Colonic mucosa (tissue), 4 donors: Measurements from ENCODE around the gene AKNA. TPM values are rescaled to one million over a fixed set of nuclear protein-coding genes. Genes with fewer than 3 reads are reported as not detected.
A peak's percentile ranks its signal among the peaks of the same experiment; 100 is the strongest.

Experiments used
- DNase-seq: peaks from one replicate; pipeline ENCODE4 v3.0.0-alpha.2; 2020
- H3K27ac ChIP-seq: fragments of 200-600 bp; one replicate; pipeline ENCODE4 v1.8.0; 2021
- H3K27me3 ChIP-seq: fragments of 200-600 bp; one replicate; pipeline ENCODE4 v1.8.0; 2021
- H3K36me3 ChIP-seq: fragments of 200-600 bp; one replicate; pipeline ENCODE4 v1.8.0; 2021
- H3K4me1 ChIP-seq: fragments of 200-600 bp; one replicate; pipeline ENCODE4 v1.8.0; 2021; ENCODE audit warnings: mild to moderate bottlenecking
- H3K4me3 ChIP-seq: fragments of 200-600 bp; one replicate; pipeline ENCODE4 v1.8.0; 2021
- H3K9ac ChIP-seq, 2 donors: one replicate each; pipeline ENCODE4 v1.7.0; 2013; ENCODE audit warnings: control low read depth in 2 of 2, low read depth in 2 of 2, low read length in 2 of 2
- H3K9me3 ChIP-seq: fragments of 200-600 bp; one replicate; pipeline ENCODE4 v1.8.0; 2021
- intact Hi-C: fragments of 100-400 bp; cut with DNase I; formaldehyde crosslinking; loops from one replicate; pipeline ENCODE4 v1.14.1; 2022
- total RNA-seq, 2 donors: library from RNA; stranded (reverse); fragmentation: NEBNext Ultra II Directional in 1 of 2; extraction: Animal tissue kit (Norgen Biotek cat#: 25700) in 1 of 2; gene quantifications; one replicate each; pipeline ENCODE4 v1.2.1, GENCODE V29; 2021
- TF ChIP-seq, protein P1 (sequence below): fragments of 200-600 bp; IDR thresholded peaks from one replicate; pipeline ENCODE4 v1.8.0; 2022; ENCODE audit warnings: antibody characterized with exemption, mild to moderate bottlenecking
- donor health status: healthy.
- donor health status: DM: no; HTN: no; CAD: no.
- donor health status: DM: no; HTN: no; CAD: no.

The AKNA gene
- total RNA-seq, 2 donors from 2014 or later = 26.9 to 44.9 TPM

DNA sequence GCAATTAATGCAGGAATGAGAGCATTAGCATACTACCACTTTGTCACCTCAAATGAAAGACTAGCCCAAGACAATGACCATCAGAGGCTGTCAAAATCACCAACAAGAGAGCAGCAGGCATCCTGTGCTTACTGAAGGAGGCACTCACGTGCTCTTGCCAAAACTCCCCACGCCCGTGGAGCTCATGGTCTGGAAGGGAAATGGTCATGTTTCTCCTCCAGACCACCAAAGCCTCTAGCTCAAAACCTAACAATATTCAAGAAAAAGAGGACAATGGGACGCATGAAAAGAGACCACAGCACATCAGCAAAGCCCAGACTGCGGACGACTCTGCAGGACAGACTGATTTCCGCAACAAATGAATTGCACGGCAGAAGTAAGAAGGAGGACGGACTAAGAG lies 12.8 kb downstream of the AKNA start:
- H3K27me3 ChIP-seq = no peaks in the 10 kb centered on the region
- peak overlapping the region; percentile 20 for H3K27ac ChIP-seq
- H3K36me3 ChIP-seq = peaks cover 10% of the 10 kb centered on the region
- no peak for DNase-seq
- no peak overlapping the region for H3K4me3 ChIP-seq
- intact Hi-C loops = no loop called here
- H3K4me1 ChIP-seq = no peaks in the 10 kb centered on the region
- H3K9ac ChIP-seq = no peak overlapping the region
- TF ChIP-seq, protein P1, sequence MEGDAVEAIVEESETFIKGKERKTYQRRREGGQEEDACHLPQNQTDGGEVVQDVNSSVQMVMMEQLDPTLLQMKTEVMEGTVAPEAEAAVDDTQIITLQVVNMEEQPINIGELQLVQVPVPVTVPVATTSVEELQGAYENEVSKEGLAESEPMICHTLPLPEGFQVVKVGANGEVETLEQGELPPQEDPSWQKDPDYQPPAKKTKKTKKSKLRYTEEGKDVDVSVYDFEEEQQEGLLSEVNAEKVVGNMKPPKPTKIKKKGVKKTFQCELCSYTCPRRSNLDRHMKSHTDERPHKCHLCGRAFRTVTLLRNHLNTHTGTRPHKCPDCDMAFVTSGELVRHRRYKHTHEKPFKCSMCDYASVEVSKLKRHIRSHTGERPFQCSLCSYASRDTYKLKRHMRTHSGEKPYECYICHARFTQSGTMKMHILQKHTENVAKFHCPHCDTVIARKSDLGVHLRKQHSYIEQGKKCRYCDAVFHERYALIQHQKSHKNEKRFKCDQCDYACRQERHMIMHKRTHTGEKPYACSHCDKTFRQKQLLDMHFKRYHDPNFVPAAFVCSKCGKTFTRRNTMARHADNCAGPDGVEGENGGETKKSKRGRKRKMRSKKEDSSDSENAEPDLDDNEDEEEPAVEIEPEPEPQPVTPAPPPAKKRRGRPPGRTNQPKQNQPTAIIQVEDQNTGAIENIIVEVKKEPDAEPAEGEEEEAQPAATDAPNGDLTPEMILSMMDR = no peak
- H3K9me3 ChIP-seq = no peaks in the 10 kb centered on the region

DNA sequence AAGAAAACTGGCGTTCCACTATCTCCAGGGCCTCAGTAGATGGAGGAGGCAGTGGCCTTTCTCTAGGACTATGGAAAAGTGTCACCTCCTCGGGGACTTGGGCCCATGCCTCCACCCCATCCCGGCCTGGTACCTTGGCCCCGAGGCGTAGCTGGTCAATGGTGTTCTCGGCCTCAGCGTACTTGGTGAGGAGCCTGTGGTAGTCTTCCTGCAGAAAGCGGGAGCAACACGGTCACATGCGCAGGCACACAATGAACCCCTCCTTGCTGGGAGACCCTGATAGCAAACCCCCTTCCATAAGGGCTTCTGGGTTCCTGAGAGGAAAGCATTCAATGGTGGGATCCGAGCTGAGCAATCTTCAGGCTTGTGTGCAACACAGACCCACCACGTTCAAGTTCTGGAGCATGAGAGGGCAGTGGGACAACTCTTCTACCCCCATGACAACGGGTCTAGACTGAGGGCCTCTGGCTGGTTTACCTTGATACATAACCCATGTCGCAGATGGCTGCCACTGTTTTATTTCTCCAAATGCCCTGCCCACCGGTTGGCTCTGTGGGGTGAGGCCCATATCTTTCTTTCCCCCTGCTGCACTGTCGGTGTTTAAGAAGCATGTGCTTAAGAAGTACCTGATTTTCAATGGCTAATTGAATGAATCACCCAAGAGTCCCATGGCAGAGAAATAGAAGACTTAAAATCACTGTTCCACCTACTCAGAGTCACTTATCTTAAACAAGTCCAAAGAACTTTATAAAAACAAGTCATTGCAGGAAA lies 13.6 kb downstream of the AKNA start:
- TF ChIP-seq, protein P1 = no peak
- Histone ChIP-seq H3K4me1 (no peaks in the 10 kb centered on the region), H3K4me3 (no peak overlapping the region), H3K27me3 (no peaks in the 10 kb centered on the region), H3K27ac (peak overlapping the region; percentile 65), H3K36me3 (peaks cover 7% of the 10 kb centered on the region), H3K9ac (no peak overlapping the region), H3K9me3 (no peaks in the 10 kb centered on the region)
- intact Hi-C loops = no loop called here
- DNase-seq = no peak

DNA sequence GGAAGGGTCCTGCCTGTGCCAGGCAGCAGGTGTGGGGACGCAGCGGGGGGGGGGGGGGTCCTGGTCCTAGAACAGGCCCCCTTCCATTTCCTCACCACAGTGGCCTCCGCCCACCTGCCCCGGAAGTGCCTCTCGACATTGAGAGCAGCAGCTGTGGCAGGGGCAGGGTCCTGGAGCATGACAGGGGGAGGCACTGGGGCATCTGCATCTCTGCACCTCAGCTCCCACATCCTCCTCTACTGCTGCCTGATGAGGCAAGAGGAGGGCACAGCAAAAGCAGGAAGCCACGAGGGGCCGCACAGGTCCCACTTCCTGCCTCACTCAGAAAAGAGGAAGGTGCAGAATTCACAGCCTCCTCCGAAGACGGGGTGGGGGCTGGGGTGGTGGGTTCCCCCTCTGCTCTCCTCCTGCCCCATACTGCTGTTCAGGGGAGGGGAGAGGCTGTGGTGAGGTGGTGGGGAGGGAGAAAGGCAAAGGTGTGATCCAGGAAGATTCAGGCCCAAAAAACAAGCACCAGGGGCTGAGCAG lies 14.8 kb downstream of the AKNA start:
- Histone ChIP-seq H3K36me3 (no peaks in the 10 kb centered on the region), H3K9ac (peak overlapping the region in 1 of 2 donors; percentile 37), H3K4me3 (no peak overlapping the region), H3K27ac (peak overlapping the region; percentile 65), H3K27me3 (no peaks in the 10 kb centered on the region), H3K9me3 (no peaks in the 10 kb centered on the region), H3K4me1 (peaks cover 6% of the 10 kb centered on the region)
- TF ChIP-seq, protein P1 = no peak
- DNase-seq = peak; percentile 58
- intact Hi-C loops = no loop called here

DNA sequence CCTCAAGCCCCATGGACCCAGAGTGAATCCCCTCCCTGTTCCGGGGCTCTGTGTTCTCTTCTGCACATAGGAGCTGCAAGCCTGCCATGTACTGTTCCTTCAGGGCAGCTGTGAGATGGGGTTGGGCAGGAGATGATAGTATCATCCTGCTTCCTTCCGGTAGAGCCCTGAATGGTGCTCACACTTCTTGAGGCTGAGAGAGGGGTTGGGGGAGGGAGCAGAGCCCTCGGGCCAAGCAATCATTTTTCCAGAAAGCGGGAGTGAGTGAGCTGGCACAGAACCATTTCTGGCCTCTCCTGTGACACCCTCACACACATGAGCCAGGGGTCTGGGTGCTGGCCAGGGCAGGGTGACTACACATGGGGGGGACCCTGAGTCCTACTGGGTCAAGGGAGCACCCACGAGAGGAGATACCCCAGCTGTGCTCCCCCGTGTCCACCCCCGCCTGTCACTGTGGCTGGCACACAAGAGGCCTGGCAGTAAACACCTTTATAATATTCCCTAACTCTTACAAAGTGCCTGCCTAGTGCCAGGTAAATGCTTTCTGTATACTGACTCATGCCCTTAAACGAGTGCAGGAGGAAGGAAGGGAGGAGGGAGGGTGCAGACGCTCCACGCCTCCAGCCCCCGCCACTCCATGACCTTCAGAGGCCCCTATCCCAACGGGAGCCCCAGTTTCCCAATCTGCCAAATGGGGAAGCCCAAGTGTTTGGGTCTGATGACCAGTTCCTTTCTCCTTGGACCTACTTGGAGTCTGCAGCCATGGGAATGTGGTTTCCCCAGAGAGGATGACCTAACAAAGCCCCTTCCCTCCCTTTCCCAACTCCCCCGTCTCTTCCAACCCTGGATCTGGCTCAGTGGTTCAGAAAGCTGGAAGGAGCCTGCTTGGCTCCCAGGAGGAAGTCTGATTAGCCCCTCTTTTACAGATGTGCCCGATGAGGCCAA lies 15.5 kb downstream of the AKNA start:
- H3K4me3 ChIP-seq = no peak overlapping the region
- peaks cover 6% of the 10 kb centered on the region for H3K4me1 ChIP-seq
- peak overlapping the region; percentile 65 for H3K27ac ChIP-seq
- peak overlapping the region; percentile 36 to 37 for H3K9ac ChIP-seq
- H3K27me3 ChIP-seq = no peaks in the 10 kb centered on the region
- no peaks in the 10 kb centered on the region for H3K36me3 ChIP-seq
- H3K9me3 ChIP-seq = no peaks in the 10 kb centered on the region
- no peak for DNase-seq
- TF ChIP-seq, protein P1 = no peak
- intact Hi-C loops = no loop called here

DNA sequence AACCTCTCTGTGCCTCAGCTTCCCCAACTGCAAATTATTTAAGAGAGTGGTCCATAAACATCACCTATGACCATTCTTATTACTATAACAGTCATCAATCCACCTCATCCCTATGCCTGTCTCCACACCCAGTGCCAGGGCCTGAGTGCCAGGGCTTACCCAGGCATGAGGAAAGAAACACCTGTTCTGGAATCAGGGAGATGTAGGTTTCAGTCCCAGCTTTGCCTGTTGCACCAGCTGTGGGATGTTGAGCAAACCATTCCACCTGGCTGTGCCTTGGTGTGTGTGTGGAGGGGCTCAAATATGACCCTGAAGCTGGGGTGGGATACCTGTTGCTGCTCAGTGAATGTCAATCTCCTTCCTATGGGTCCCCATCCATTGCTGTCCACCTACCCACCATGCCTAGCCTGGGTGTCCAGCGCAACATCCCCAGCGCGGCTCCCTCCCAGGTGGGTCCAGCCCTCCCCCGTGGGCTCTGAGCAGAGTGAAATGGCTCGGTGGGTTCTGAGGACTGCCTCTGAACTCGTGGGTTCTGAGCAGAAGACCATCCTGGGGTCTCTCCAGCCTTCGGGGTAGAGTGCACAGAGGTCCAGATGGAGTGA lies 16.3 kb downstream of the AKNA start:
- Histone ChIP-seq H3K9ac (no peak overlapping the region), H3K36me3 (no peaks in the 10 kb centered on the region), H3K27me3 (no peaks in the 10 kb centered on the region), H3K9me3 (no peaks in the 10 kb centered on the region), H3K27ac (no peak overlapping the region), H3K4me3 (no peak overlapping the region), H3K4me1 (peaks cover 11% of the 10 kb centered on the region)
- intact Hi-C loops = no loop called here
- TF ChIP-seq, protein P1 = no peak
- DNase-seq = no peak
